Adipose tissue (tissue), 3 donors: Measurements from ENCODE around the gene NUP133. TPM values are rescaled to one million over a fixed set of nuclear protein-coding genes. Genes with fewer than 3 reads are reported as not detected.
"Not testable (repeated sequence)": the region's sequence is repeated elsewhere in the genome, so short reads cannot be mapped to it uniquely, and the experiment has no call there.

Experiments used
- H3K27ac ChIP-seq: one replicate; pipeline ENCODE4 v1.5.1; 2013; ENCODE audit warnings: low read depth, low read length
- WGBS, 3 donors: extraction: QIAGEN DNeasy Blood & Tissue Kit; methylation state at CpG; one replicate each; pipeline ENCODE4 v1.1.7; 2013; 5-methylcytosine and 5-hydroxymethylcytosine counted together
- polyA plus RNA-seq, 3 donors: library from polyadenylated mRNA; stranded (reverse); fragments of 200-250 nt; gene quantifications; one replicate each; pipeline ENCODE4 v1.2.3, GENCODE V29; 2013
- donor health status: healthy with polysubstance abuse.
- donor health status: Bipolar disorder and iron deficiency.
- donor health status: healthy.

The NUP133 gene
- polyA plus RNA-seq, 3 donors = 7.2 to 11.7 (median 11.2) TPM

GRCh38 chr1:229514578-229515275, 6.6 kb upstream of the NUP133 start:
- WGBS, 3 donors = 40 to 41% (median 40%) methylated on average over 8 of the region's 8 CpGs
- H3K27ac ChIP-seq = no peak overlapping the region

GRCh38 chr1:229511625-229512024, 3.5 kb upstream of the NUP133 start:
- 87 to 89% (median 89%) methylated on average over 6 of the region's 6 CpGs for WGBS, 3 donors
- H3K27ac ChIP-seq = not testable (repeated sequence)

- WGBS, 3 donors = 64 to 91% (median 71%) methylated on average over 2 of the region's 2 CpGs
- not testable (repeated sequence) for H3K27ac ChIP-seq
These were observed 3.1 kb upstream of the NUP133 start for GRCh38 chr1:229511201-229511600.

- no peak overlapping the region for H3K27ac ChIP-seq
- 58 to 66% (median 59%) methylated on average over 2 of the region's 2 CpGs for WGBS, 3 donors
These were observed 1.4 kb upstream of the NUP133 start for GRCh38 chr1:229509576-229509975.

- 83 to 86% (median 83%) methylated on average over 7 of the region's 7 CpGs for WGBS, 3 donors
- peak overlapping the region; percentile 66 for H3K27ac ChIP-seq
These were observed 739 bp upstream of the NUP133 start for GRCh38 chr1:229508823-229509337.

GRCh38 chr1:229507502-229507901, 639 bp downstream of the NUP133 start:
- 4 to 10% (median 8%) methylated on average over 5 of the region's 5 CpGs for WGBS, 3 donors
- H3K27ac ChIP-seq = peak overlapping the region; percentile 14

GRCh38 chr1:229506633-229507032, 1.5 kb downstream of the NUP133 start:
- no peak overlapping the region for H3K27ac ChIP-seq
- 63 to 85% (median 82%) methylated on average over 8 of the region's 8 CpGs for WGBS, 3 donors

GRCh38 chr1:229495782-229496181, 12.4 kb downstream of the NUP133 start:
- 93 to 96% (median 95%) methylated on average over 2 of the region's 2 CpGs for WGBS, 3 donors
- no peak overlapping the region for H3K27ac ChIP-seq

- no peak overlapping the region for H3K27ac ChIP-seq
- WGBS, 3 donors = 98 to 100% (median 100%) methylated on average over 1 of the region's 1 CpG
These were observed 21.0 kb downstream of the NUP133 start for GRCh38 chr1:229487181-229487580.

- WGBS, 3 donors = 88 to 93% (median 92%) methylated on average over 1 of the region's 1 CpG
- H3K27ac ChIP-seq = no peak overlapping the region
These were observed 22.8 kb downstream of the NUP133 start for GRCh38 chr1:229485318-229485717.

GRCh38 chr1:229482511-229482910, 25.6 kb downstream of the NUP133 start:
- WGBS, 3 donors = 93 to 95% (median 94%) methylated on average over 5 of the region's 5 CpGs
- H3K27ac ChIP-seq = no peak overlapping the region

GRCh38 chr1:229480495-229480894, 27.6 kb downstream of the NUP133 start:
- 92 to 96% (median 96%) methylated on average over 7 of the region's 7 CpGs for WGBS, 3 donors
- H3K27ac ChIP-seq = no peak overlapping the region

- 71 to 73% (median 71%) methylated on average over 10 of the region's 10 CpGs for WGBS, 3 donors
- H3K27ac ChIP-seq = no peak overlapping the region
These were observed 28.3 kb downstream of the NUP133 start for GRCh38 chr1:229479660-229480399.

- 82 to 97% (median 92%) methylated on average over 1 of the region's 1 CpG for WGBS, 3 donors
- H3K27ac ChIP-seq = no peak overlapping the region
These were observed 29.3 kb downstream of the NUP133 start for GRCh38 chr1:229478852-229479251.

- not testable (repeated sequence) for H3K27ac ChIP-seq
- 89 to 95% (median 91%) methylated on average over 13 of the region's 13 CpGs for WGBS, 3 donors
These were observed 32.3 kb downstream of the NUP133 start for GRCh38 chr1:229475859-229476258.

- WGBS, 3 donors = 88 to 96% (median 92%) methylated on average over 2 of the region's 2 CpGs
- no peak overlapping the region for H3K27ac ChIP-seq
These were observed 33.6 kb downstream of the NUP133 start for GRCh38 chr1:229474509-229474908.

- WGBS, 3 donors = 91 to 99% (median 95%) methylated on average over 3 of the region's 3 CpGs
- H3K27ac ChIP-seq = no peak overlapping the region
These were observed 37.0 kb downstream of the NUP133 start for GRCh38 chr1:229471175-229471574.

GRCh38 chr1:229470406-229471043, 37.6 kb downstream of the NUP133 start:
- no peak overlapping the region for H3K27ac ChIP-seq
- 77 to 93% (median 92%) methylated on average over 8 of the region's 8 CpGs for WGBS, 3 donors

- 94 to 97% (median 97%) methylated on average over 1 of the region's 1 CpG for WGBS, 3 donors
- H3K27ac ChIP-seq = no peak overlapping the region
These were observed 41.3 kb downstream of the NUP133 start for GRCh38 chr1:229466887-229467286.
